Ishikawa (cell line): ENCODE data around the gene MYLK3.

Source experiments
- CEBPB ChIP-seq: IDR thresholded peaks from 2 replicates; pipeline ENCODE4 v1.6.1; 2012
- CREB1 ChIP-seq: IDR thresholded peaks from 2 replicates; pipeline ENCODE4 v1.6.1; 2012; ENCODE audit warnings: low read depth
- EGR1 ChIP-seq: IDR thresholded peaks from 2 replicates; pipeline ENCODE4 v1.6.1; 2012
- EP300 ChIP-seq: IDR thresholded peaks from 2 replicates; pipeline ENCODE4 v1.6.1; 2012; ENCODE audit warnings: borderline replicate concordance
- FOXM1 ChIP-seq: IDR thresholded peaks from 2 replicates; pipeline ENCODE4 v1.6.1; 2012; ENCODE audit warnings: low read depth, borderline replicate concordance
- NFIC ChIP-seq: IDR thresholded peaks from 2 replicates; pipeline ENCODE4 v1.6.1; 2012
- RAD21 ChIP-seq: IDR thresholded peaks from 2 replicates; pipeline ENCODE4 v1.6.1; 2012; ENCODE audit warnings: low read depth
- REST ChIP-seq: IDR thresholded peaks from 2 replicates; pipeline ENCODE4 v1.6.1; 2012; ENCODE audit warnings: low read depth, mild to moderate bottlenecking
- TAF1 ChIP-seq: IDR thresholded peaks from 2 replicates; pipeline ENCODE4 v1.6.1; 2012; ENCODE audit warnings: low read depth, mild to moderate bottlenecking
- TCF12 ChIP-seq: IDR thresholded peaks from 2 replicates; pipeline ENCODE4 v1.6.1; 2012; ENCODE audit warnings: low read depth
- TEAD4 ChIP-seq: IDR thresholded peaks from 2 replicates; pipeline ENCODE4 v1.6.1; 2012
- YY1 ChIP-seq: IDR thresholded peaks from 2 replicates; pipeline ENCODE4 v1.6.1; 2012; ENCODE audit warnings: low read depth
- ZBTB7A ChIP-seq: IDR thresholded peaks from 2 replicates; pipeline ENCODE4 v1.6.1; 2012; ENCODE audit warnings: low read depth
- TF ChIP-seq, protein P1 (sequence below): IDR thresholded peaks from 2 replicates; pipeline ENCODE4 v1.6.1; 2012
- TF ChIP-seq, protein P2 (sequence below): IDR thresholded peaks from 2 replicates; pipeline ENCODE4 v1.6.1; 2012

The MYLK3 gene

GRCh38 chr16:46790599-46791270 lies 42.6 kb upstream of the MYLK3 start:
- TF ChIP-seq FOXM1 = no peak
- TF ChIP-seq TEAD4 = no peak
- no peak for TF ChIP-seq REST
- TF ChIP-seq ZBTB7A = no peak
- TF ChIP-seq EP300 = no peak
- no peak for TF ChIP-seq RAD21
- no peak for TF ChIP-seq CEBPB
- TF ChIP-seq, protein P1, sequence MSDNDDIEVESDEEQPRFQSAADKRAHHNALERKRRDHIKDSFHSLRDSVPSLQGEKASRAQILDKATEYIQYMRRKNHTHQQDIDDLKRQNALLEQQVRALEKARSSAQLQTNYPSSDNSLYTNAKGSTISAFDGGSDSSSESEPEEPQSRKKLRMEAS = no peak
- TF ChIP-seq CREB1 = no peak
- no peak for TF ChIP-seq TAF1
- TF ChIP-seq NFIC = no peak
- TF ChIP-seq, protein P2, sequence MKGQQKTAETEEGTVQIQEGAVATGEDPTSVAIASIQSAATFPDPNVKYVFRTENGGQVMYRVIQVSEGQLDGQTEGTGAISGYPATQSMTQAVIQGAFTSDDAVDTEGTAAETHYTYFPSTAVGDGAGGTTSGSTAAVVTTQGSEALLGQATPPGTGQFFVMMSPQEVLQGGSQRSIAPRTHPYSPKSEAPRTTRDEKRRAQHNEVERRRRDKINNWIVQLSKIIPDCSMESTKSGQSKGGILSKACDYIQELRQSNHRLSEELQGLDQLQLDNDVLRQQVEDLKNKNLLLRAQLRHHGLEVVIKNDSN = no peak
- no peak for TF ChIP-seq YY1
- no peak for TF ChIP-seq TCF12
- no peak for TF ChIP-seq EGR1

- TF ChIP-seq, protein P1 = peak; percentile 71; the same call in 1 of the 2 replicates
- 0 out of 2 replicates have a peak, but pooled peaks have one; percentile 41 for TF ChIP-seq TCF12
- peak; percentile 44; the same call in 1 of the 2 replicates for TF ChIP-seq TAF1
- TF ChIP-seq CREB1 = no peak
- TF ChIP-seq YY1 = 0 out of 2 replicates have a peak, but pooled peaks have one; percentile 41
- TF ChIP-seq, protein P2 = no peak
- TF ChIP-seq RAD21 = no peak
- TF ChIP-seq ZBTB7A = peak; percentile 81
These were observed 41.6 kb upstream of the MYLK3 start for GRCh38 chr16:46789499-46790414.

GRCh38 chr16:46788891-46789474 lies 40.8 kb upstream of the MYLK3 start:
- TF ChIP-seq YY1 (no peak), NFIC (no peak), TCF12 (no peak), RAD21 (no peak), TAF1 (no peak), ZBTB7A (no peak), CEBPB (no peak), REST (no peak), CREB1 (no peak), TEAD4 (no peak), EP300 (no peak), EGR1 (no peak), FOXM1 (no peak)
- TF ChIP-seq, protein P1 = no peak
- TF ChIP-seq, protein P2 = no peak

GRCh38 chr16:46787909-46788308 lies 39.8 kb upstream of the MYLK3 start:
- no peak for TF ChIP-seq NFIC
- no peak for TF ChIP-seq TCF12
- no peak for TF ChIP-seq EGR1
- TF ChIP-seq TAF1 = no peak
- TF ChIP-seq CEBPB = no peak
- no peak for TF ChIP-seq TEAD4
- no peak for TF ChIP-seq CREB1
- TF ChIP-seq, protein P1 = no peak
